Measurements from ENCODE around the gene AKAP6.

DNA sequence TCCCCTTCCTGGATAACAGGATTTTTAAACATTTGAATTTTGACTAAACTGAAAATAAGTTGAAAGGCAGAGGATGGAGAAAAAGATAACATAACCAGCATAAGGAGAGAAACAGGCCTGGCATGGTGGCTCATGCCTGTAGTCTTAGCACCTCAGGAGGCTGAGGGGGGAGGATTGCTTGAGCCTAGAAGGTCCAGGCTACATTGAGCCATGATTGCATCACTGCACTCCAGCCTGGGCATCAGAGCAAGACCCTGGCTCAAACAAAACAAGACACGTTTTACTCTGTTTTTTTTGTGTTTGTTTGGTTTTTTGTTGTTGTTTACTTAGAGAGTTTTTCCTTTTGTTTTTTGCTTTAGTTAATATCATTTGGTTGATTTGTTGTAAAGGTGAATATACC, 8.7 kb downstream of the AKAP6 start:
- TF ChIP-seq, protein P1, sequence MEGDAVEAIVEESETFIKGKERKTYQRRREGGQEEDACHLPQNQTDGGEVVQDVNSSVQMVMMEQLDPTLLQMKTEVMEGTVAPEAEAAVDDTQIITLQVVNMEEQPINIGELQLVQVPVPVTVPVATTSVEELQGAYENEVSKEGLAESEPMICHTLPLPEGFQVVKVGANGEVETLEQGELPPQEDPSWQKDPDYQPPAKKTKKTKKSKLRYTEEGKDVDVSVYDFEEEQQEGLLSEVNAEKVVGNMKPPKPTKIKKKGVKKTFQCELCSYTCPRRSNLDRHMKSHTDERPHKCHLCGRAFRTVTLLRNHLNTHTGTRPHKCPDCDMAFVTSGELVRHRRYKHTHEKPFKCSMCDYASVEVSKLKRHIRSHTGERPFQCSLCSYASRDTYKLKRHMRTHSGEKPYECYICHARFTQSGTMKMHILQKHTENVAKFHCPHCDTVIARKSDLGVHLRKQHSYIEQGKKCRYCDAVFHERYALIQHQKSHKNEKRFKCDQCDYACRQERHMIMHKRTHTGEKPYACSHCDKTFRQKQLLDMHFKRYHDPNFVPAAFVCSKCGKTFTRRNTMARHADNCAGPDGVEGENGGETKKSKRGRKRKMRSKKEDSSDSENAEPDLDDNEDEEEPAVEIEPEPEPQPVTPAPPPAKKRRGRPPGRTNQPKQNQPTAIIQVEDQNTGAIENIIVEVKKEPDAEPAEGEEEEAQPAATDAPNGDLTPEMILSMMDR (conservative IDR thresholded peaks at IDR 0.05; ENCODE audit: low read length), result no peak
- no peak for TF ChIP-seq EZH2phosphoT487 (IDR thresholded peaks at IDR 0.05; ENCODE audit: borderline replicate concordance, low read depth, low read length)

All from OCI-LY7 (cell line).